Measurements from ENCODE around the gene LSP1. TPM values are rescaled to one million over a fixed set of nuclear protein-coding genes. Genes with fewer than 3 reads are reported as not detected.
A peak's percentile ranks its signal among the peaks of the same experiment; 100 is the strongest.
"Not testable (repeated sequence)": the region's sequence is repeated elsewhere in the genome, so short reads cannot be mapped to it uniquely, and the experiment has no call there.

The LSP1 gene
- total RNA-seq, 1 donor from 2014 or later: not detected

DNA sequence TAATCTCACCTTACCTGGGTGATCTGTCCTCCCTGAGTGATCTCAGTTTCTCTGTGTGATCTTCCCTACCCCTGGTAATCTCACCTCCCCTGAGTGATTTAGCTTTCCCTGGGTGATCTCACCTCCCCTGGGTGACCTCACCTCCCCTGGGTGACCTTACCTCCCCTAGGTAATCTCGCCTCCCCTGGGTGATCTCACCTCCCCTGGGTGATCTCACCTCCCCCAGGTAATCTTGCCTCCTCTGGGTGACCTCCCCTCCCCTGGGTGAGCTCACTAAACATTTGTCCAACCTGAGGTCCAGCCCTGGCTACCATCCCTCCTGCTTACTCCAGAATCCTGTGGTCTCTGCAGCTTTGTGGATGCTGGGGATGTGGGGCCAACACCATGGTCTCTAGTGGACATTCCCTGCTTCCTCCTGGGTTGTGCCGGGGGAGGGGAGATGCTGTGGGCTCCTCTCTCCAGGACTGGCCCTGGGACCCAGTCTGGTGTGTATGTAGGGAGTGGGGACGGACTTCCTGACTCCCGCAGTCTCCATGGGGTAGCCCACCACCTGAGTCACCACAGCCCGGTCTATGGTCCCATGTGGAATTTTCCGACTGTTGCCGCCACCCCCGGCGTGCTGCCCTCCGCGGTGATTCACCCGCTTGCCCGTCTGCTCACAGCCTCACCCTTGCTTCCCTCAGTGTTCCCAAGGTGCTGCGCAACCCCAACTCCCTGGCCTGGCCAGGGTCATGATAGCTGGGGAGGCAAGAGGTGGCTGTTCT, 9.9 kb downstream of the LSP1 start:
- peak; percentile 11 for DNase-seq (ENCODE audit: low read depth)

- DNase-seq (ENCODE audit: low read depth): peak; percentile 75
These were observed 10.7 kb downstream of the LSP1 start for GRCh38 chr11:1863352-1864216.

DNA sequence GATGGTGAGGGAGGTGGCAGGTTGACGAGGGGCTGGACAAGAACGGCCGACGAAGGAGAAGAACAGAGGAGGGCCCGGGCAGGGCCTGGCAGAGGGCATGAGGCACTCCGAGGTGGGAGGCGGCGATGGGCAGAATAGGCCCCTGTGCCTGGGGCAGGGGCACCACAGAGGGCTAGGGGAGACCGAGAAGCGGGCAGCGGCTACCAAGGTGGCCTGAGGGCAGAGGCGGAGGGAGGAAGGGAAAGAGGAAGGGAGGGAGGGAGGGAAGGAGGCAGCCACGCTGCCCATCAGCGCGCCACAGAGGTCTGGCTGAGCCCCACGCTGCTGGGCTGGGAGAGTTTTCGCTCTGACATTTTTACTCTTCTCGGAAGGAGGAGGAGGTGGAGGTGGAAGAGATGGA, 11.3 kb downstream of the LSP1 start:
- DNase-seq (ENCODE audit: low read depth): peak; percentile 1

GRCh38 chr11:1864831-1865665, 12.2 kb downstream of the LSP1 start:
- no peak for DNase-seq (ENCODE audit: low read depth)

GRCh38 chr11:1866226-1866625, 13.3 kb downstream of the LSP1 start:
- DNase-seq (ENCODE audit: low read depth): no peak

- DNase-seq (ENCODE audit: low read depth): no peak
These were observed 13.9 kb downstream of the LSP1 start for GRCh38 chr11:1866776-1867175.

DNA sequence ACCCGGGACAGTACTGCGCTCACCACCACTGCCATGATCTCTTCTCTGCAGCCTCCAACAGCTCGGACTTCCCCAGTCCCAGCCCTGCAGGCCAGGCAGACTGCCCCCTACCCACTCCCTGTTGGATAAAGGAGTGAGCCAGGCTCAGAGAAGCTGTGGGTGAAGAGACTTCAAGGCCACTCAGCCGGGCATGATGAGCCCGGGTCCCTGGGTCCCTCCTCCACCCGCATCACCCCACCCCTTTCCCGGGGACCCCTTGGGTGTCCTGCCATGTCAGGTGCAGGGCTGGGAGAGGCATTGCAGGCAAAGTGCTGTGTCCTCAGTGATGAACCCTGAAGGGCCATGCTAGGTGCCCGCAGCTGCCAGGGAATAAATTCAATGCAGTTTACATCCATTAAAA, 14.5 kb downstream of the LSP1 start:
- no peak for DNase-seq (ENCODE audit: low read depth)

- DNase-seq (ENCODE audit: low read depth): no peak
These were observed 15.3 kb downstream of the LSP1 start for GRCh38 chr11:1868056-1868635.

DNA sequence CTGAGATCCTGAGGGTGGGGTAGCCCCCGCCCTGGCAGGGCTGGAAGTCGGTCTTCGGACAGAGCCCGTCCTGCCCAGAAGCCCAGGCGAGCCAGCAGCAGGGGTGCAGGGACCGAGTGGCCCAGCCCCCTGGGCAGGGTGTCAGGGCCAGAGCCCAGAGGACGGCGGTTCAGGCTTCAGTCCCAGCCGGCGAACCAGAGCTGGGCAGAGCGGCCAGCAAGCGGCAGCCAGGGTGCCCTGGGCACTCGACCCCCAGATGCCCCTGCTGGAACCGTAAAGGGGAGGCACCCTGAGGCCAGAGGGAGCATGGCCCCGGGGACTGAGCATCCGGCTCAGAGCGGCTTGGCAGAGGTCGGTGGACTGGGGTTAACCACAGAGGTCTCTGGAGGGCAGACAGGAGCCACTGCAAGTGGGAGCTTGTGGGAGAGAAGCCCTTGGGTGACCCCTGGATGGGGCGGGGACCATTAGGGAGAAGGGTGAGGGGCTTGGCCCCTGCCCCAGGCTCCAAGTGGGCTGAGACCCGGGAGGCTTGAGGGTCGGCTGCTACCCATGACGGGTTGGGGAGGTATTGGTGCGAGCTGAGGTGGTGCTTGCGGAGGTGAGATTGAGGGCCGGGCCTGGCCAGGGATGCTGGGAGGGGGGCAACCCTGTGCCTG, 15.9 kb downstream of the LSP1 start:
- no peak for DNase-seq (ENCODE audit: low read depth)

- DNase-seq (ENCODE audit: low read depth): no peak
These were observed 16.8 kb downstream of the LSP1 start for GRCh38 chr11:1869427-1870325.

GRCh38 chr11:1870326-1870696, 17.4 kb downstream of the LSP1 start:
- DNase-seq (ENCODE audit: low read depth): no peak

DNA sequence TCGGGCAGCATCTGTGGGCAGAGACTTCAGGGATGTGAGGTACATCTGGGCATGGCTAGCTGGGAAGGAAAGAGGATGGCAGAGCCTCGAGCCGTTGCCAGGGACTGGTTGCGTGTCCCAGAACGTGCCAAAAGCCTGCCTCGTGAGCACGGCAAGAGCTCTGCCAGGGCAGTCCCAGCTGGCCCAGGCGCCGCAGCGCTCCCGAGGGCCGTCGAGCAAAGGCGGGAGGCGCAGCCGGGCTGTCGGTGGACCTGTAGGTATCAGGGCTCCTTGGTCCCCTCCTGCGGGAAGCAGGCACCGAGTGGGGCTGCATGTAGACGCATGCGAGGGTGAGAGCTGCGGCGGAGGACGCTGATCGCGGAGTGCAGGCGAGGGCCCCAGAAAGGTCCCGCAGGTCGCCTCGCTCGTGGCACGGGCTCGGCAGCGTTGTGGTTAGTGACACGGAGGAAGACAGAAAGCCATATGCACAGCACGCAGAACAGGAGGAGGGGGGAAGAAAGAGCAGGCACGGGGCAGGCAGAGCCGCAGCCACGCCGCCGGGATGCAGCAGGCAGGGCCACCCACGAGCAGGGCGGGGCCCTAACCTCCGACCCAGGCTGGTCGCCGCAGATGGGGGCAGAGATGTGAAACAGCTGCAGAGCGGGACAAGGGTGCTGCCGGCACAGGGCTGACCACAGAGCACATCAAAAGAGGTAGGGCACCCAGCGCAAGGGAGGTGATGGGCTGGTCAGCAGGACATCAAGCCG, 18.0 kb downstream of the LSP1 start:
- no peak for DNase-seq (ENCODE audit: low read depth)

DNA sequence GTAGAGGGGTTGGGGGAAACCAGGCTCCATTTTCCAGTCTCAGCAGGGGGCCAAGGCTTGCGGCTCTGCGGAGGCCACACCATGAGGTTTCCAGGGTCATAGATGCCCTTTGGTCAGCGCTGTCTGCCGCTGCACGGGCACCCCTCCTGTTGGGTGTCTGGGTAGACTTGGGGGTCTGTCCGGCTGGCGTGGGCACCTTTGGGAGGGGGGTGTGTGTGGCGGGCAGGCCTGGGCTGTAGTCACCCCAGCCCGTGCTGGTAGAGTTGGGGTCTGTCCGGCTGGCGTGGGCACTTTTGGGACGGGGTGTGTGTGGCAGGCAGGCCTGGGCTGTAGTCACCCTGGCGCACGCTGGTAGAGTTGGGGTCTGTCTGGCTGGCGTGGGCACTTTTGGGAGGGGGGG, 18.6 kb downstream of the LSP1 start:
- no peak for DNase-seq (ENCODE audit: low read depth)

- DNase-seq (ENCODE audit: low read depth): no peak
These were observed 19.5 kb downstream of the LSP1 start for GRCh38 chr11:1872267-1872985.

DNA sequence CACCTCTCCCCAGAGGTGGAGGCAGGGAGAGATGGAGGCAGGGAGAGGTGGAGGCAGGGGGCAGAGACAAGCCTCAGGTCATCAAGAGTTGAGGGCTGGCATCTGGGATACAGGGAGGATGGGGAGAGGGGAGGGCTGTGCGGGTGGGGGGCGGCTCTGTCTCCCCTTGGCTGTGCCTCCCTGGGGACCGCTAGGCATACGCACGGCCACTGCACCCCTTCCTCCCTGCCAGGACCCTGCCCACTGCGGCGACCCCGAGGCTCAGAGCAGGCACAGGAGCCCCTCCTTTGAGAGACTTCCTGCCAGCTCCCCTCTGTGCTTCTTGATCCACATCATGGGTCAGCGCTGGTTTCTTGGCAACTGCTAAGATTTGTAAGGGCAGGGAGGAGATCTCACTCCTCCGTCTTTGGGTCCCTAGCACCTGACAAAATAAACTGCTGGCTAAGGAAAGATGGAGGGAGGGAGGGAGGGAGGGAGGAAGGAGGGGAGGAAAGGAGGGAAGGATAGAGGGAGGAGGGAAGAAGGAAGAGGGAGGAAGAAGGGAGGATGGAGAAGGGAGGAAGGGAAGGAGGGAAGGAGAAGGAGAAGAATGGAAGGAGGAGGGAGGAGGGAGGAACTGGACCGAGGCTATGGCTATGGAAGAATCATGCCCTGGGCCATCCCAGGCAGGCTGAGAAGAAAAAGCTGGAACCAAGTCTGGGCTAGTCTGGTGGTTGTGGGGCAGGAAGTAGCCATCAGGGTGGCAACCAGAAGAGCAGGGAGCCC, 20.3 kb downstream of the LSP1 start:
- peak; percentile 8 for DNase-seq (ENCODE audit: low read depth)

DNA sequence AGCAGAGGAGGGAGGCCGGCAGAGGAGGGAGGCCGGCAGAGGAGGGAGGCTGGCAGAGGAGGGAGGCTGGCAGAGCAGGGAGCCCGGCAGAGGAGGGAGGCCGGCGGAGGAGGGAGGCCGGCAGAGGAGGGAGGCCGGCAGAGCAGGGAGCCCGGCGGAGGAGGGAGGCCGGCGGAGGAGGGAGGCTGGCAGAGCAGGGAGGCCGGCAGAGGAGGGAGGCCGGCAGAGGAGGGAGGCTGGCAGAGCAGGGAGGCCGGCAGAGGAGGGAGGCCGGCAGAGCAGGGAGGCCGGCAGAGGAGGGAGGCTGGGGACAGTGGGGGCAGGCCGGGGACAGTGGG, 20.9 kb downstream of the LSP1 start:
- DNase-seq (ENCODE audit: low read depth): not testable (repeated sequence)

- not testable (repeated sequence) for DNase-seq (ENCODE audit: low read depth)
These were observed 21.7 kb downstream of the LSP1 start for GRCh38 chr11:1874441-1875092.
